CD8-positive, alpha-beta memory T cell (primary cell): ENCODE data around the gene DHRS7C. TPM values are rescaled to one million over a fixed set of nuclear protein-coding genes. Genes with fewer than 3 reads are reported as not detected.

Experiments
- CTCF ChIA-PET: fragments of 350-600 bp; sonication (Branson Sonifier 250); formaldehyde crosslinking; loops from one replicate; lab custom pipeline; 2021; ENCODE audit warnings: antibody characterized with exemption; lab: Charles Lee
- POLR2A ChIA-PET: fragments of 350-600 bp; sonication (Branson Sonifier 250); formaldehyde crosslinking; loops from one replicate; lab custom pipeline; 2021; ENCODE audit warnings: antibody characterized with exemption; lab: Charles Lee
- DNase-seq, 5 donors: peaks; one replicate each; pipeline versions ENCODE4 v3.0.0 to v3.0.0-alpha.2; 2020 to 2022; ENCODE audit warnings: mixed read lengths in 1 of 5
- H3K27ac ChIP-seq: one replicate; pipeline ENCODE4 v1.7.0; 2013; ENCODE audit warnings: low read depth, mild to moderate bottlenecking, low read length, moderate library complexity
- H3K27me3 ChIP-seq: 2 replicates; pipeline ENCODE4 v1.7.0; 2013; ENCODE audit warnings: low read length, mild to moderate bottlenecking; ENCODE audit not compliant: insufficient read depth, poor library complexity, severe bottlenecking
- H3K36me3 ChIP-seq: 2 replicates; pipeline ENCODE4 v1.7.0; 2013; ENCODE audit warnings: mild to moderate bottlenecking, low read length, moderate library complexity; ENCODE audit not compliant: insufficient read depth
- H3K4me1 ChIP-seq: 2 replicates; pipeline ENCODE4 v1.7.0; 2013; ENCODE audit warnings: mild to moderate bottlenecking, low read length, moderate library complexity; ENCODE audit not compliant: insufficient read depth
- H3K4me3 ChIP-seq: 2 replicates; pipeline ENCODE4 v1.7.0; 2013; ENCODE audit warnings: mild to moderate bottlenecking, low read length
- H3K9me3 ChIP-seq: 2 replicates; pipeline ENCODE4 v1.7.0; 2013; ENCODE audit warnings: mild to moderate bottlenecking, low read length
- H3K27ac Mint-ChIP-seq, 8 donors: one replicate each; pipeline ENCODE4 v1.8.0; 2020 to 2021; ENCODE audit warnings: mixed read lengths in 8 of 8, mild to moderate bottlenecking in 6 of 8, inconsistent platforms in 3 of 8, moderate library complexity in 3 of 8
- H3K27me3 Mint-ChIP-seq, 2 donors: one replicate each; pipeline ENCODE4 v1.8.0; 2020 to 2021; ENCODE audit warnings: mixed read lengths in 2 of 2, mild to moderate bottlenecking in 1 of 2, moderate library complexity in 1 of 2
- H3K36me3 Mint-ChIP-seq, 3 donors: one replicate each; pipeline ENCODE4 v1.8.0; 2020 to 2021; ENCODE audit warnings: mixed read lengths in 3 of 3, inconsistent platforms in 1 of 3, mild to moderate bottlenecking in 1 of 3
- H3K4me1 Mint-ChIP-seq, 3 donors: one replicate each; pipeline ENCODE4 v1.8.0; 2020 to 2021; ENCODE audit warnings: mixed read lengths in 3 of 3, inconsistent platforms in 1 of 3, mild to moderate bottlenecking in 1 of 3
- H3K4me3 Mint-ChIP-seq, 7 donors: one replicate each; pipeline ENCODE4 v1.8.0; 2020 to 2021; ENCODE audit warnings: mixed read lengths in 7 of 7, mild to moderate bottlenecking in 6 of 7, moderate library complexity in 4 of 7, inconsistent platforms in 2 of 7
- H3K9me3 Mint-ChIP-seq, 5 donors: one replicate each; pipeline ENCODE4 v1.8.0; 2020 to 2022; ENCODE audit warnings: mixed read lengths in 5 of 5, mild to moderate bottlenecking in 3 of 5, moderate library complexity in 2 of 5, inconsistent platforms in 1 of 5
- polyA plus RNA-seq: library from polyadenylated mRNA; unstranded; fragments of 300-500 nt; fragmentation: Illumina TruSeq; gene quantifications from one replicate; pipeline ENCODE4 v1.2.3, GENCODE V29; 2021
- total RNA-seq, 2 experiments: library from RNA; stranded (reverse); gene quantifications; one replicate each; pipeline ENCODE4 v1.2.3, GENCODE V29; 2021

The DHRS7C gene
- total RNA-seq, result not detected
- polyA plus RNA-seq, result not detected

- H3K36me3 Mint-ChIP-seq, result no peaks in the 10 kb centered on the region
- no peak within 1 kb of the TSS for H3K4me3 Mint-ChIP-seq
- Histone ChIP-seq H3K27me3 (no peaks in the 10 kb centered on the region), H3K9me3 (no peaks in the 10 kb centered on the region), H3K4me3 (no peak within 1 kb of the TSS), H3K4me1 (no peaks in the 10 kb centered on the region), H3K36me3 (no peaks in the 10 kb centered on the region), H3K27ac (no peak within 1 kb of the TSS)
- ChIA-PET CTCF (no interaction called here), POLR2A (no interaction called here)
- no peaks in the 10 kb centered on the region for H3K9me3 Mint-ChIP-seq
- peaks cover 0 to 11% of the 10 kb centered on the region in 2 donors for H3K27me3 Mint-ChIP-seq
- H3K27ac Mint-ChIP-seq, result no peak within 1 kb of the TSS
- DNase-seq, result no peak
- no peaks in the 10 kb centered on the region for H3K4me1 Mint-ChIP-seq
Measured at GRCh38 chr17:9790889-9791876, at the start of gene DHRS7C. DHRS7C (minus strand) TSS chr17:9791592; CDS start chr17:9791284, 308 bp downstream.

- H3K27me3 ChIP-seq, result no peaks in the 10 kb centered on the region
- Mint-ChIP-seq H3K9me3 (no peaks in the 10 kb centered on the region), H3K27me3 (peaks cover 20 to 30% of the 10 kb centered on the region in 2 donors), H3K4me1 (no peaks in the 10 kb centered on the region), H3K27ac (no peak overlapping the region), H3K36me3 (no peaks in the 10 kb centered on the region), H3K4me3 (no peak overlapping the region)
- no peaks in the 10 kb centered on the region for H3K4me1 ChIP-seq
- no peaks in the 10 kb centered on the region for H3K36me3 ChIP-seq
- H3K4me3 ChIP-seq, result no peak overlapping the region
- no peak overlapping the region for H3K27ac ChIP-seq
- POLR2A ChIA-PET, result no interaction called here
- H3K9me3 ChIP-seq, result no peaks in the 10 kb centered on the region
- no peak for DNase-seq
- CTCF ChIA-PET, result no interaction called here
Measured at GRCh38 chr17:9839433-9839832, 48.0 kb upstream of the DHRS7C start.

GRCh38 chr17:9837551-9838471 lies 46.4 kb upstream of the DHRS7C start:
- H3K4me3 ChIP-seq, result no peak overlapping the region
- ChIA-PET CTCF (no interaction called here), POLR2A (no interaction called here)
- H3K4me1 ChIP-seq, result no peaks in the 10 kb centered on the region
- no peak overlapping the region for H3K27ac ChIP-seq
- Mint-ChIP-seq H3K4me3 (no peak overlapping the region), H3K4me1 (no peaks in the 10 kb centered on the region), H3K27me3 (peaks cover 16 to 28% of the 10 kb centered on the region in 2 donors), H3K36me3 (no peaks in the 10 kb centered on the region), H3K27ac (no peak overlapping the region), H3K9me3 (peaks cover 0 to 2% (median 0%) of the 10 kb centered on the region in 5 donors)
- no peaks in the 10 kb centered on the region for H3K36me3 ChIP-seq
- H3K27me3 ChIP-seq, result no peaks in the 10 kb centered on the region
- DNase-seq, result no peak
- H3K9me3 ChIP-seq, result no peaks in the 10 kb centered on the region

GRCh38 chr17:9833922-9834321 lies 42.5 kb upstream of the DHRS7C start:
- H3K9me3 Mint-ChIP-seq, result peaks cover 0 to 2% (median 0%) of the 10 kb centered on the region in 5 donors
- ChIA-PET CTCF (no interaction called here), POLR2A (no interaction called here)
- H3K27ac ChIP-seq, result no peak overlapping the region
- H3K27me3 Mint-ChIP-seq, result peaks cover 5 to 16% of the 10 kb centered on the region in 2 donors
- no peaks in the 10 kb centered on the region for H3K27me3 ChIP-seq
- no peaks in the 10 kb centered on the region for H3K4me1 ChIP-seq
- H3K4me1 Mint-ChIP-seq, result no peaks in the 10 kb centered on the region
- no peaks in the 10 kb centered on the region for H3K9me3 ChIP-seq
- H3K4me3 Mint-ChIP-seq, result no peak overlapping the region
- no peaks in the 10 kb centered on the region for H3K36me3 ChIP-seq
- no peaks in the 10 kb centered on the region for H3K36me3 Mint-ChIP-seq
- DNase-seq, result no peak
- H3K4me3 ChIP-seq, result no peak overlapping the region
- no peak overlapping the region for H3K27ac Mint-ChIP-seq

- H3K27me3 Mint-ChIP-seq, result peaks cover 0 to 8% of the 10 kb centered on the region in 2 donors
- ChIA-PET POLR2A (no interaction called here), CTCF (no interaction called here)
- Histone ChIP-seq H3K27ac (no peak overlapping the region), H3K9me3 (no peaks in the 10 kb centered on the region), H3K4me3 (no peak overlapping the region), H3K4me1 (no peaks in the 10 kb centered on the region), H3K36me3 (no peaks in the 10 kb centered on the region), H3K27me3 (no peaks in the 10 kb centered on the region)
- DNase-seq, result no peak
- H3K4me3 Mint-ChIP-seq, result no peak overlapping the region
- peaks cover 0 to 2% (median 0%) of the 10 kb centered on the region in 5 donors for H3K9me3 Mint-ChIP-seq
- H3K27ac Mint-ChIP-seq, result no peak overlapping the region
- no peaks in the 10 kb centered on the region for H3K36me3 Mint-ChIP-seq
- H3K4me1 Mint-ChIP-seq, result no peaks in the 10 kb centered on the region
Measured at GRCh38 chr17:9830711-9831110, 39.3 kb upstream of the DHRS7C start.

- CTCF ChIA-PET, result no interaction called here
- H3K27me3 Mint-ChIP-seq, result peaks cover 0 to 19% of the 10 kb centered on the region in 2 donors
- no peaks in the 10 kb centered on the region for H3K27me3 ChIP-seq
- no peak for DNase-seq
- POLR2A ChIA-PET, result no interaction called here
- H3K9me3 Mint-ChIP-seq, result peaks cover 0 to 2% (median 0%) of the 10 kb centered on the region in 5 donors
- no peak overlapping the region for H3K4me3 ChIP-seq
- no peaks in the 10 kb centered on the region for H3K9me3 ChIP-seq
- no peaks in the 10 kb centered on the region for H3K4me1 ChIP-seq
- H3K4me1 Mint-ChIP-seq, result no peaks in the 10 kb centered on the region
- H3K27ac Mint-ChIP-seq, result no peak overlapping the region
- H3K4me3 Mint-ChIP-seq, result no peak overlapping the region
- H3K36me3 ChIP-seq, result no peaks in the 10 kb centered on the region
- H3K27ac ChIP-seq, result no peak overlapping the region
- H3K36me3 Mint-ChIP-seq, result no peaks in the 10 kb centered on the region
Measured at GRCh38 chr17:9829343-9829742, 38.0 kb upstream of the DHRS7C start.

- H3K9me3 Mint-ChIP-seq, result no peaks in the 10 kb centered on the region
- peaks cover 0 to 20% of the 10 kb centered on the region in 2 donors for H3K27me3 Mint-ChIP-seq
- ChIA-PET POLR2A (no interaction called here), CTCF (no interaction called here)
- Histone ChIP-seq H3K9me3 (no peaks in the 10 kb centered on the region), H3K27me3 (no peaks in the 10 kb centered on the region), H3K4me1 (no peaks in the 10 kb centered on the region), H3K27ac (no peak overlapping the region), H3K36me3 (no peaks in the 10 kb centered on the region), H3K4me3 (no peak overlapping the region)
- no peaks in the 10 kb centered on the region for H3K36me3 Mint-ChIP-seq
- H3K4me1 Mint-ChIP-seq, result no peaks in the 10 kb centered on the region
- no peak overlapping the region for H3K4me3 Mint-ChIP-seq
- H3K27ac Mint-ChIP-seq, result no peak overlapping the region
- no peak for DNase-seq
Measured at GRCh38 chr17:9828296-9829295, 37.2 kb upstream of the DHRS7C start.
